K562 treated with DMSO at 1 percent for 12 hours (cell line): ENCODE data around the gene COX7B2. TPM values are rescaled to one million over a fixed set of nuclear protein-coding genes. Genes with fewer than 3 reads are reported as not detected.

Experiments
- total RNA-seq: library from RNA; unstranded; fragments of 300-600 nt; gene quantifications from 2 replicates; pipeline ENCODE4 v1.2.3, GENCODE V29; 2022; ENCODE audit not compliant: insufficient read depth

The COX7B2 gene, protein sequence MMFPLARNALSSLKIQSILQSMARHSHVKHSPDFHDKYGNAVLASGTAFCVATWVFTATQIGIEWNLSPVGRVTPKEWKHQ
- not detected in 2 replicates for total RNA-seq

DNA sequence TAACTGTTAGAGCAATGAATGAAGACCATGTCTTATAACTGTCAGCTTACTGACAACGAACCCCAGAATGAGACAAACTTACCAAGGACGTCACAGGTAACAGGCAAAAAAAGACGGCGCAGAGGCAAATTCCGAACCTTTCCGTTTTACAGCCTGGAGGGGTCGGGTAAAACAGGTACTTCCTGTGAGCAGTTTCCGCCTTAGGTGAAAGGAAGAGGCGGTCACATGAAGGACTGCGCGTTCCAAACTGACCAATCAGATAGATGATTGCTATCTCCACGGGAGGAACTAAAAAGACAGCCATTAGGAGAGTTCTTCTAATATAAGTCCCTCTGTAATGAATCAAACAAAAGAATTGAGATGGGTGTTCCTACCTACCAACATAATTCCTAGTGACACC is at the start of gene COX7B2:
Gene COX7B2 (minus strand): TSS at position 168 of the 400 bp plus-strand sequence. CDS start 174,053 bp downstream, outside the sequence.

Other genes starting within 250 kb of the COX7B2 start
- not detected in 2 replicates for gene GABRA4, start 84.3 kb upstream of the COX7B2 start, total RNA-seq
- gene GABRB1, start 122.3 kb upstream of the COX7B2 start, total RNA-seq, result not detected in 2 replicates